Hepatocyte (in vitro differentiated cells): ENCODE data around the gene MARS2. TPM values are rescaled to one million over a fixed set of nuclear protein-coding genes. Genes with fewer than 3 reads are reported as not detected.

Source experiments
- DNase-seq: peaks from one replicate; pipeline ENCODE4 v3.0.0-alpha.2; 2016; ENCODE audit warnings: low spot score
- H2AFZ ChIP-seq: fragments of 200-600 bp; sonication (generic); 2 replicates; pipeline ENCODE4 v1.6.0; 2016; ENCODE audit warnings: antibody characterized with exemption, mild to moderate bottlenecking
- H3K27ac ChIP-seq: fragments of 200-600 bp; sonication (generic); 2 replicates; pipeline ENCODE4 v1.5.1; 2016; ENCODE audit warnings: mild to moderate bottlenecking
- H3K27me3 ChIP-seq: fragments of 200-600 bp; sonication (generic); 2 replicates; pipeline ENCODE4 v1.6.1; 2016
- H3K36me3 ChIP-seq: fragments of 200-600 bp; sonication (generic); replicated peaks from 2 replicates; pipeline ENCODE4 v1.5.1; 2016; ENCODE audit warnings: low read depth; ENCODE audit not compliant: insufficient read depth
- H3K4me1 ChIP-seq: fragments of 200-600 bp; sonication (generic); 2 replicates; pipeline ENCODE4 v1.5.1; 2016; ENCODE audit warnings: mild to moderate bottlenecking, moderate library complexity; ENCODE audit not compliant: insufficient read depth
- H3K4me2 ChIP-seq: fragments of 200-600 bp; sonication (generic); 2 replicates; pipeline ENCODE4 v1.6.0; 2016
- H3K4me3 ChIP-seq: fragments of 200-600 bp; sonication (generic); 2 replicates; pipeline ENCODE4 v1.5.1; 2016; ENCODE audit warnings: mild to moderate bottlenecking
- H3K79me2 ChIP-seq: fragments of 200-600 bp; sonication (generic); 2 replicates; pipeline ENCODE4 v1.6.0; 2017; ENCODE audit warnings: mild to moderate bottlenecking
- H3K9me2 ChIP-seq: fragments of 200-600 bp; sonication (generic); replicated peaks from 2 replicates; pipeline ENCODE4 v1.6.0; 2017; ENCODE audit warnings: mild to moderate bottlenecking; ENCODE audit not compliant: insufficient read depth
- H3K9me3 ChIP-seq: fragments of 200-600 bp; sonication (generic); 2 replicates; pipeline ENCODE4 v1.5.1; 2016; ENCODE audit warnings: low read depth, mild to moderate bottlenecking
- H4K20me1 ChIP-seq: fragments of 200-600 bp; sonication (generic); 2 replicates; pipeline ENCODE4 v1.6.0; 2016; ENCODE audit warnings: mild to moderate bottlenecking; ENCODE audit not compliant: insufficient read depth, poor library complexity, severe bottlenecking
- CTCF ChIP-seq: fragments of 200-600 bp; sonication (generic); IDR thresholded peaks from 2 replicates; pipeline ENCODE4 v1.5.1; 2016; ENCODE audit warnings: antibody characterized with exemption, mild to moderate bottlenecking; ENCODE audit not compliant: poor library complexity
- EZH2 ChIP-seq: fragments of 200-600 bp; sonication (generic); IDR thresholded peaks from 2 replicates; pipeline ENCODE4 v1.6.1; 2016; ENCODE audit warnings: antibody characterized with exemption, mild to moderate bottlenecking, borderline replicate concordance
- EZH2phosphoT487 ChIP-seq: fragments of 200-600 bp; sonication (generic); IDR thresholded peaks from one replicate; pipeline ENCODE4 v1.6.1; 2018; ENCODE audit warnings: antibody characterized with exemption, mild to moderate bottlenecking, low read depth, moderate library complexity; ENCODE audit not compliant: unreplicated experiment, severe bottlenecking
- WGBS: methylation state at CpG from one replicate; pipeline ENCODE4 v1.1.6; 2016; ENCODE audit warnings: low lambda C conversion rate; ENCODE audit errors: missing lambda C conversion rate; 5-methylcytosine and 5-hydroxymethylcytosine counted together
- polyA plus RNA-seq: library from polyadenylated mRNA; unstranded; fragments of >200 nt; fragmentation: Nextera tagmentation; extraction: Ambion mirVana; gene quantifications from 2 replicates; pipeline ENCODE4 v1.2.1, GENCODE V29; 2016
- total RNA-seq: library from RNA; depleted of rRNA; stranded (reverse); fragments of >200 nt; gene quantifications from 2 replicates; pipeline ENCODE4 v1.2.3, GENCODE V29; 2014

Gene MARS2
- total and polyA plus RNA-seq, 2 experiments from 2014 or later: 6.3 to 7.8 TPM

GRCh38 chr2:197700960-197701359 lies 4.2 kb upstream of the MARS2 start:
- H3K79me2 ChIP-seq: peaks cover 2% of the 10 kb centered on the region
- DNase-seq: no peak
- H2AFZ ChIP-seq: no peak overlapping the region
- no peak overlapping the region for H3K27ac ChIP-seq
- no peaks in the 10 kb centered on the region for H3K36me3 ChIP-seq
- peaks cover 6% of the 10 kb centered on the region for H3K4me1 ChIP-seq
- no peaks in the 10 kb centered on the region for H3K9me2 ChIP-seq
- H4K20me1 ChIP-seq: no peaks in the 10 kb centered on the region
- TF ChIP-seq CTCF (no peak), EZH2phosphoT487 (no peak), EZH2 (no peak)
- H3K9me3 ChIP-seq: no peaks in the 10 kb centered on the region
- no peak overlapping the region for H3K4me2 ChIP-seq
- no peak overlapping the region for H3K4me3 ChIP-seq
- H3K27me3 ChIP-seq: no peaks in the 10 kb centered on the region
- WGBS: 77% methylated on average over 3 of the region's 3 CpGs

GRCh38 chr2:197704434-197705120 lies 592 bp upstream of the MARS2 start:
- H2AFZ ChIP-seq: peak overlapping the region; percentile 97
- H3K4me3 ChIP-seq: peak overlapping the region; percentile 51
- H3K9me2 ChIP-seq: no peaks in the 10 kb centered on the region
- DNase-seq: no peak
- no peaks in the 10 kb centered on the region for H3K9me3 ChIP-seq
- H3K27ac ChIP-seq: peak overlapping the region; percentile 85
- peaks cover 14% of the 10 kb centered on the region for H3K4me1 ChIP-seq
- no peaks in the 10 kb centered on the region for H3K36me3 ChIP-seq
- peaks cover 7% of the 10 kb centered on the region for H4K20me1 ChIP-seq
- H3K79me2 ChIP-seq: peaks cover 26% of the 10 kb centered on the region
- WGBS: 2% methylated on average over 5 of the region's 5 CpGs
- TF ChIP-seq EZH2 (no peak), EZH2phosphoT487 (no peak), CTCF (no peak)
- H3K4me2 ChIP-seq: peak overlapping the region; percentile 81
- no peaks in the 10 kb centered on the region for H3K27me3 ChIP-seq

GRCh38 chr2:197705912-197706838 lies 1.0 kb downstream of the MARS2 start:
- 8% methylated on average over 38 of the region's 38 CpGs for WGBS
- peaks cover 34% of the 10 kb centered on the region for H3K79me2 ChIP-seq
- DNase-seq: peak; percentile 6

More at GRCh38 chr2:197705912-197706838, 1.0 kb downstream of the MARS2 start:
- Histone ChIP-seq H3K4me3 (peak overlapping the region; percentile 83), H3K9me3 (no peaks in the 10 kb centered on the region), H2AFZ (peak overlapping the region; percentile 98), H3K9me2 (no peaks in the 10 kb centered on the region), H4K20me1 (peaks cover 7% of the 10 kb centered on the region), H3K27me3 (no peaks in the 10 kb centered on the region), H3K36me3 (no peaks in the 10 kb centered on the region), H3K4me2 (peak overlapping the region; percentile 96), H3K4me1 (peaks cover 14% of the 10 kb centered on the region), H3K27ac (peak overlapping the region; percentile 64)
- no peak for TF ChIP-seq EZH2
- TF ChIP-seq EZH2phosphoT487: no peak
- TF ChIP-seq CTCF: no peak
